Forelimb muscle (tissue), 1 donor: ENCODE data around the gene H2AZ2. TPM values are rescaled to one million over a fixed set of nuclear protein-coding genes. Genes with fewer than 3 reads are reported as not detected.
"Not testable (repeated sequence)": the region's sequence is repeated elsewhere in the genome, so short reads cannot be mapped to it uniquely, and the experiment has no call there.

Experiments used
- DNase-seq: peaks from one replicate; pipeline ENCODE4 v3.0.0-alpha.2; 2013; ENCODE audit warnings: low read depth
- polyA plus RNA-seq: library from polyadenylated mRNA; unstranded; fragments of 120-200 nt; gene quantifications from one replicate; pipeline ENCODE4 v1.2.1, GENCODE V29; 2013; ENCODE audit not compliant: insufficient read length

The H2AZ2 gene
- polyA plus RNA-seq, 1 donor: 116 TPM

- not testable (repeated sequence) for DNase-seq
Measured at GRCh38 chr7:44870780-44871179, 22.9 kb upstream of the H2AZ2 start.

GRCh38 chr7:44870336-44870735 is 22.4 kb upstream of the H2AZ2 start:
- DNase-seq: not testable (repeated sequence)

- DNase-seq: no peak
Measured at GRCh38 chr7:44867073-44867995, 19.4 kb upstream of the H2AZ2 start.

- not testable (repeated sequence) for DNase-seq
Measured at GRCh38 chr7:44861949-44862348, 14.1 kb upstream of the H2AZ2 start.

GRCh38 chr7:44858161-44858560 is 10.3 kb upstream of the H2AZ2 start:
- no peak for DNase-seq

GRCh38 chr7:44854644-44855364 is 6.9 kb upstream of the H2AZ2 start:
- DNase-seq: no peak

- no peak for DNase-seq
Measured at GRCh38 chr7:44853391-44853790, 5.5 kb upstream of the H2AZ2 start.

- DNase-seq: no peak
Measured at GRCh38 chr7:44852590-44852989, 4.7 kb upstream of the H2AZ2 start.

GRCh38 chr7:44849885-44850544 is 2.1 kb upstream of the H2AZ2 start:
- DNase-seq: no peak

GRCh38 chr7:44849259-44849884 is 1.5 kb upstream of the H2AZ2 start:
- no peak for DNase-seq

GRCh38 chr7:44847509-44847919 is 373 bp downstream of the H2AZ2 start:
- DNase-seq: peak; percentile 60

- DNase-seq: no peak
Measured at GRCh38 chr7:44846816-44847508, 925 bp downstream of the H2AZ2 start.

- not testable (repeated sequence) for DNase-seq
Measured at GRCh38 chr7:44846390-44846789, 1.5 kb downstream of the H2AZ2 start.

GRCh38 chr7:44845451-44845850 is 2.4 kb downstream of the H2AZ2 start:
- DNase-seq: no peak

GRCh38 chr7:44843440-44843839 is 4.4 kb downstream of the H2AZ2 start:
- DNase-seq: not testable (repeated sequence)

- not testable (repeated sequence) for DNase-seq
Measured at GRCh38 chr7:44842675-44843074, 5.2 kb downstream of the H2AZ2 start.

- DNase-seq: no peak
Measured at GRCh38 chr7:44838751-44839150, 9.1 kb downstream of the H2AZ2 start.

- no peak for DNase-seq
Measured at GRCh38 chr7:44827567-44827966, 20.3 kb downstream of the H2AZ2 start.

- DNase-seq: no peak
Measured at GRCh38 chr7:44824894-44825526, 22.9 kb downstream of the H2AZ2 start.

- DNase-seq: no peak
Measured at GRCh38 chr7:44823255-44823781, 24.6 kb downstream of the H2AZ2 start.
